H1 (cell line): Measurements from ENCODE around the gene ATP1B3. TPM values are rescaled to one million over a fixed set of nuclear protein-coding genes. Genes with fewer than 3 reads are reported as not detected.

ENCODE experiments used
- CTCF ChIA-PET: fragments of 300-600 bp; sonication (Branson Sonifier 250); formaldehyde crosslinking; loops from one replicate; lab custom pipeline; 2021; ENCODE audit not compliant: partially characterized antibody; lab: Charles Lee
- POLR2A ChIA-PET: fragments of 300-600 bp; sonication (Branson Sonifier 250); formaldehyde crosslinking; loops from one replicate; lab custom pipeline; 2021; ENCODE audit warnings: inconsistent platforms; ENCODE audit not compliant: partially characterized antibody; lab: Charles Lee
- DNase-seq, 2 experiments: peaks; one replicate each; pipeline versions ENCODE4 v3.0.0 to v3.0.0-alpha.2; 2010 to 2022; ENCODE audit warnings: low spot score in 2 of 2, low read depth in 1 of 2, mixed read lengths in 1 of 2
- FAIRE-seq: peaks from 2 replicates; lab custom pipeline; 2011; peaks lifted over from hg19 to GRCh38; lab: Jason Lieb, UNC
- H2AFZ ChIP-seq: 2 replicates; pipeline ENCODE4 v1.8.1; 2012; ENCODE audit warnings: low read length, inconsistent platforms
- H2AK5ac ChIP-seq: 2 replicates; pipeline ENCODE4 v1.6.1; 2013; ENCODE audit warnings: low read depth, low read length
- H2BK120ac ChIP-seq: replicated peaks from 2 replicates; pipeline ENCODE3; 2013; ENCODE audit warnings: low read depth, low read length, inconsistent platforms
- H2BK12ac ChIP-seq: 2 replicates; pipeline ENCODE4 v1.6.1; 2013; ENCODE audit warnings: low read depth, low read length
- H2BK15ac ChIP-seq: 2 replicates; pipeline ENCODE4 v1.6.1; 2013; ENCODE audit warnings: low read length
- H2BK20ac ChIP-seq: 2 replicates; pipeline ENCODE4 v1.6.1; 2013; ENCODE audit warnings: low read length
- H2BK5ac ChIP-seq: 2 replicates; pipeline ENCODE4 v1.6.1; 2013; ENCODE audit warnings: low read depth, low read length
- H3K14ac ChIP-seq: 2 replicates; pipeline ENCODE4 v1.6.1; 2013; ENCODE audit warnings: inconsistent platforms; ENCODE audit not compliant: insufficient read length
- H3K18ac ChIP-seq: 2 replicates; pipeline ENCODE4 v1.6.1; 2013; ENCODE audit warnings: low read length; ENCODE audit errors: extremely low read depth
- H3K23ac ChIP-seq: 2 replicates; pipeline ENCODE4 v1.6.1; 2013; ENCODE audit warnings: inconsistent platforms; ENCODE audit not compliant: insufficient read length
- H3K23me2 ChIP-seq: 2 replicates; pipeline ENCODE4 v1.6.1; 2013; ENCODE audit warnings: low read depth, low read length
- H3K27ac ChIP-seq: 2 replicates; pipeline ENCODE4 v1.6.1; 2011; ENCODE audit warnings: low read depth, low read length, inconsistent platforms
- H3K27me3 ChIP-seq, 4 experiments: replicated peaks in 1 of 4; 1 replicate in 1 of 4; 2 replicates in 3 of 4; pipeline versions ENCODE4 v1.6.1 to v1.8.1; 2011 to 2013; ENCODE audit warnings: low read length in 3 of 4, mild to moderate bottlenecking in 3 of 4, inconsistent platforms in 2 of 4, mixed read lengths in 2 of 4, moderate library complexity in 1 of 4; ENCODE audit not compliant: control insufficient read depth in 3 of 4, insufficient read depth in 3 of 4; ENCODE audit errors: extremely low read depth in 1 of 4
- H3K36me3 ChIP-seq, 4 experiments: 2 replicates each; pipeline versions ENCODE4 v1.6.1 to v1.8.1; 2011 to 2013; ENCODE audit warnings: mild to moderate bottlenecking in 4 of 4, low read length in 3 of 4, moderate library complexity in 2 of 4, control low read depth in 1 of 4, inconsistent platforms in 1 of 4; ENCODE audit not compliant: insufficient read depth in 4 of 4, control insufficient read depth in 2 of 4
- H3K4ac ChIP-seq: replicated peaks from 2 replicates; pipeline ENCODE3; 2013; ENCODE audit warnings: low read length, low read depth, mixed read lengths, inconsistent platforms; ENCODE audit not compliant: insufficient read length
- H3K4me1 ChIP-seq, 4 experiments: replicated peaks in 1 of 4; 1 replicate in 1 of 4; 2 replicates in 3 of 4; pipeline versions ENCODE4 v1.6.1 to v1.8.1; 2011 to 2013; ENCODE audit warnings: low read length in 3 of 4, inconsistent platforms in 2 of 4, mixed read lengths in 1 of 4; ENCODE audit not compliant: insufficient read depth in 4 of 4, control insufficient read depth in 3 of 4
- H3K4me2 ChIP-seq, 2 experiments: 2 replicates each; pipeline versions ENCODE4 v1.6.1 to v1.8.1; 2011 to 2013; ENCODE audit warnings: low read depth in 2 of 2, low read length in 2 of 2, control low read depth in 1 of 2, inconsistent platforms in 1 of 2, mild to moderate bottlenecking in 1 of 2; ENCODE audit not compliant: insufficient read depth in 1 of 2
- H3K4me3 ChIP-seq, 4 experiments: fragments of 200-600, 300-600 bp in 1 of 4; sonication (generic), shearing (Covaris generic), sonication (Bioruptor Twin) in 1 of 4; 2 replicates each; pipeline versions ENCODE4 v1.5.1 to v1.8.1; 2011 to 2016; ENCODE audit warnings: low read length in 4 of 4, low read depth in 3 of 4, control low read depth in 2 of 4, inconsistent platforms in 2 of 4, mild to moderate bottlenecking in 2 of 4, mixed read lengths in 1 of 4, moderate library complexity in 1 of 4; ENCODE audit not compliant: insufficient read depth in 2 of 4; ENCODE audit errors: extremely low read depth in 1 of 4
- H3K56ac ChIP-seq: replicated peaks from 2 replicates; pipeline ENCODE3; 2013; ENCODE audit warnings: low read depth, mild to moderate bottlenecking, mixed read lengths, low read length, inconsistent platforms; ENCODE audit not compliant: insufficient read length
- H3K79me1 ChIP-seq: 2 replicates; pipeline ENCODE4 v1.6.1; 2013; ENCODE audit warnings: low read depth, low read length, control low read depth
- H3K79me2 ChIP-seq, 2 experiments: 2 replicates each; pipeline versions ENCODE4 v1.6.1 to v1.8.1; 2012 to 2013; ENCODE audit warnings: low read length in 2 of 2, mild to moderate bottlenecking in 2 of 2, inconsistent platforms in 1 of 2; ENCODE audit not compliant: insufficient read depth in 2 of 2, control insufficient read depth in 1 of 2
- H3K9ac ChIP-seq, 4 experiments: replicated peaks in 1 of 4; 1 replicate in 1 of 4; 2 replicates in 3 of 4; pipeline versions ENCODE4 v1.6.1 to v1.8.1; 2011 to 2013; ENCODE audit warnings: low read depth in 3 of 4, low read length in 3 of 4, control low read depth in 2 of 4, mild to moderate bottlenecking in 2 of 4, moderate library complexity in 2 of 4, inconsistent platforms in 1 of 4; ENCODE audit errors: extremely low read depth in 1 of 4
- H3K9me3 ChIP-seq, 2 experiments: 2 replicates each; pipeline versions ENCODE4 v1.6.1 to v1.8.1; 2012 to 2013; ENCODE audit warnings: mild to moderate bottlenecking in 2 of 2, moderate library complexity in 2 of 2, control low read depth in 1 of 2, inconsistent platforms in 1 of 2, low read depth in 1 of 2, low read length in 1 of 2, mixed read lengths in 1 of 2; ENCODE audit not compliant: insufficient read depth in 2 of 2
- H4K20me1 ChIP-seq, 2 experiments: replicated peaks in 1 of 2; 2 replicates each; pipeline versions ENCODE3 to v1.8.1; 2011 to 2013; ENCODE audit warnings: inconsistent platforms in 2 of 2, low read length in 2 of 2, mild to moderate bottlenecking in 1 of 2; ENCODE audit not compliant: insufficient read depth in 2 of 2, control insufficient read depth in 1 of 2
- H4K5ac ChIP-seq: 2 replicates; pipeline ENCODE4 v1.6.1; 2013; ENCODE audit warnings: low read length, low read depth, mixed read lengths, inconsistent platforms; ENCODE audit not compliant: insufficient read length
- H4K8ac ChIP-seq: 2 replicates; pipeline ENCODE4 v1.8.0; 2013; ENCODE audit warnings: mild to moderate bottlenecking, moderate library complexity, low read length, inconsistent platforms; ENCODE audit not compliant: insufficient read depth; ENCODE audit errors: extremely low read depth
- H4K91ac ChIP-seq: replicated peaks from 2 replicates; pipeline ENCODE3; 2013; ENCODE audit warnings: low read length, mixed read lengths, inconsistent platforms; ENCODE audit not compliant: insufficient read length
- CBX8 ChIP-seq: fragments of 300-800, 300-1000 bp; sonication (generic); IDR thresholded peaks from 2 replicates; pipeline ENCODE4 v1.7.1; 2016; ENCODE audit warnings: low read depth, low read length, borderline replicate concordance
- CEBPB ChIP-seq: IDR thresholded peaks from 2 replicates; pipeline ENCODE4 v1.6.1; 2012; ENCODE audit warnings: low read depth, low read length
- CTBP2 ChIP-seq: IDR thresholded peaks from 2 replicates; pipeline ENCODE4 v1.7.0; 2011; ENCODE audit warnings: borderline replicate concordance, mild to moderate bottlenecking, moderate library complexity, mixed read lengths, low read length; ENCODE audit not compliant: insufficient read depth, insufficient read length
- EP300 ChIP-seq, 2 experiments: IDR thresholded peaks; 1 replicate in 1 of 2; 2 replicates in 1 of 2; pipeline ENCODE4 v1.6.1; 2011 to 2012; ENCODE audit warnings: low read depth in 2 of 2, low read length in 2 of 2, mild to moderate bottlenecking in 2 of 2, borderline replicate concordance in 1 of 2, inconsistent platforms in 1 of 2, moderate library complexity in 1 of 2
- KDM4A ChIP-seq: IDR thresholded peaks from one replicate; pipeline ENCODE4 v1.7.1; 2012; ENCODE audit warnings: low read depth, mild to moderate bottlenecking, moderate library complexity, low read length, inconsistent platforms; ENCODE audit not compliant: severe bottlenecking
- RFX5 ChIP-seq: IDR thresholded peaks from 2 replicates; pipeline ENCODE4 v1.6.1; 2011; ENCODE audit warnings: low read depth, low read length, improper control_type of control experiment, borderline replicate concordance
- RNF2 ChIP-seq: fragments of 200-900, 300-1000 bp; sonication (generic); IDR thresholded peaks from 2 replicates; pipeline ENCODE4 v1.7.1; 2016; ENCODE audit warnings: borderline replicate concordance, low read depth, mild to moderate bottlenecking, antibody characterized with exemption, low read length; ENCODE audit not compliant: poor library complexity, severe bottlenecking; ENCODE audit errors: missing control alignments
- TCF12 ChIP-seq: IDR thresholded peaks from 2 replicates; pipeline ENCODE4 v1.6.1; 2011; ENCODE audit warnings: low read depth, mild to moderate bottlenecking, low read length
- USF2 ChIP-seq: IDR thresholded peaks from 2 replicates; pipeline ENCODE4 v1.6.1; 2011; ENCODE audit warnings: low read length, improper control_type of control experiment
- ZNF274 ChIP-seq: IDR thresholded peaks from 2 replicates; pipeline ENCODE4 v1.7.0; 2012; ENCODE audit warnings: low read length, borderline replicate concordance; ENCODE audit errors: extremely low read depth
- WGBS, 2 experiments: shearing (Covaris generic) in 1 of 2; methylation state at CpG; one replicate each; pipeline versions ENCODE4 v1.1.6 to v1.1.7; 2013 to 2015; ENCODE audit warnings: low lambda C conversion rate in 2 of 2, mixed read lengths in 2 of 2, inconsistent platforms in 1 of 2, low coverage in 1 of 2, missing lambda C conversion rate in 1 of 2; ENCODE audit not compliant: insufficient replicate concordance in 2 of 2, insufficient coverage in 1 of 2, insufficient read length in 1 of 2; ENCODE audit errors: extremely low coverage in 1 of 2, missing lambda C conversion rate in 1 of 2; 5-methylcytosine and 5-hydroxymethylcytosine counted together
- polyA plus RNA-seq, 7 experiments: library from polyadenylated mRNA; depleted of rRNA in 3 of 7; stranded (reverse) in 5 of 7; unstranded in 2 of 7; fragments of >200 nt in 5 of 7; fragments of 200-250 nt in 2 of 7; gene quantifications; 1 replicate in 5 of 7; 2 replicates in 1 of 7; 4 replicates in 1 of 7; pipeline versions ENCODE4 v1.2.1 to v1.2.3, GENCODE V29; 2011 to 2013; ENCODE audit warnings: missing spikeins in 2 of 7, mixed read lengths in 2 of 7
- total RNA-seq: library from RNA; stranded (reverse); fragmentation: NEBNext Ultra II Directional; extraction: Animal tissue kit (Norgen Biotek cat#: 25700); gene quantifications from 2 replicates; pipeline ENCODE4 v1.2.1, GENCODE V29; 2021
- TF ChIP-seq, protein P1 (sequence below): IDR thresholded peaks from 2 replicates; pipeline ENCODE4 v1.6.1; 2012; ENCODE audit warnings: inconsistent platforms

ATP1B3 gene
- total and polyA plus RNA-seq, 2 of the 8 experiments (the other 6 are each of a cell fraction or from before 2014, with no cell fraction given): 233 to 342 TPM

DNA sequence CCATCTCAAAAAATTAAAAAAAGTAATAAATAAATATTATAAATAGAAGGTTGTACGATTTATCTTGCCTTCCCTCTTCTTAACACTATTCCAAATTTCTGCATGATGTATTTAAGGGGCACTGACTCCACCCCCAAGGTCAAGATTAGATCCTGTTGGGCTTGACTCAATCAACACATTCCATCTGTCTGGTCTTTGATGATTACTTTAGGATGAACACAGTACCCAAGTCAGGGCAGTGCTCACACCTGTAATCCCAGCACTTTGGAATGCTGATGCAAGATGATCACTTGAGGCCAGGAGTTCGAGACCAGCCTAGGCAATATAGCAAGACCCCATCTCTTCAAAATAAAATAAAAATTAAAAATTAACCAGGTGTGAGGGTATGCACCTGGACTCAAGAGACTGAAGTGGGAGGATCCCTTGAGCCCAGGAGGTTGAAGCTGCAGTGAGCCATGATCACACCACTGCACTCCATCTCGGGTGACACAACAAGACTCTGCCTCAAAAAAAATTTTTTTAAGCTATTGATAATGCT is 14.1 kb upstream of the ATP1B3 start:
- no peak overlapping the region for H2BK15ac ChIP-seq
- 92% methylated on average over 3 of the region's 3 CpGs; no CpG with 5 or more reads in 1 of the 2 experiments for WGBS, 2 experiments
- H3K79me1 ChIP-seq: no peaks in the 10 kb centered on the region
- H3K23me2 ChIP-seq: no peaks in the 10 kb centered on the region
- H3K4ac ChIP-seq: no peak overlapping the region
- no peak overlapping the region for H2BK120ac ChIP-seq
- no peaks in the 10 kb centered on the region for H3K27me3 ChIP-seq
- H2AFZ ChIP-seq: no peak overlapping the region
- no peak overlapping the region for H3K9ac ChIP-seq
- H2AK5ac ChIP-seq: no peak overlapping the region
- no peak overlapping the region for H3K14ac ChIP-seq
- H4K5ac ChIP-seq: no peak overlapping the region
- H3K27ac ChIP-seq: no peak overlapping the region
- no peak overlapping the region for H4K91ac ChIP-seq
- H3K18ac ChIP-seq: no peak overlapping the region
- no peak overlapping the region for H2BK5ac ChIP-seq
- DNase-seq: no peak
- no peaks in the 10 kb centered on the region for H3K9me3 ChIP-seq
- ChIA-PET CTCF (interaction anchor here (0.7 kb wide), 1 partner anchor 12 kb away, joined by 3 read pairs; no protein-coding TSS in a partner anchor), POLR2A (interaction anchor here (1.3 kb wide), 1 partner anchor 15 kb away, joined by 5 read pairs; the partner anchor contains the start of gene ATP1B3)
- no peak overlapping the region for H3K56ac ChIP-seq
- no peak overlapping the region for H2BK20ac ChIP-seq
- no peak overlapping the region for H2BK12ac ChIP-seq
- H3K23ac ChIP-seq: no peak overlapping the region
- H3K79me2 ChIP-seq: no peaks in the 10 kb centered on the region
- no peak overlapping the region for H3K4me2 ChIP-seq
- H4K8ac ChIP-seq: no peak overlapping the region
- H3K4me1 ChIP-seq: no peaks in the 10 kb centered on the region
- no peak for FAIRE-seq
- H3K4me3 ChIP-seq: no peak overlapping the region
- H3K36me3 ChIP-seq: no peaks in the 10 kb centered on the region
- no peaks in the 10 kb centered on the region for H4K20me1 ChIP-seq
- TF ChIP-seq EP300 (IDR thresholded peaks at IDR 0.05; ENCODE audit: borderline replicate concordance in 1 of 2, low read depth in 2 of 2, low read length in 2 of 2): no peak
- TF ChIP-seq ZNF274: no peak
- no peak for TF ChIP-seq CBX8
- TF ChIP-seq KDM4A: no peak
- no peak for TF ChIP-seq CEBPB
- no peak for TF ChIP-seq USF2
- no peak for TF ChIP-seq RNF2
- TF ChIP-seq, protein P1, sequence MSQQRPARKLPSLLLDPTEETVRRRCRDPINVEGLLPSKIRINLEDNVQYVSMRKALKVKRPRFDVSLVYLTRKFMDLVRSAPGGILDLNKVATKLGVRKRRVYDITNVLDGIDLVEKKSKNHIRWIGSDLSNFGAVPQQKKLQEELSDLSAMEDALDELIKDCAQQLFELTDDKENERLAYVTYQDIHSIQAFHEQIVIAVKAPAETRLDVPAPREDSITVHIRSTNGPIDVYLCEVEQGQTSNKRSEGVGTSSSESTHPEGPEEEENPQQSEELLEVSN: no peak
- TF ChIP-seq CTBP2: no peak
- TF ChIP-seq TCF12: no peak
- TF ChIP-seq RFX5: no peak
